ENCODE data around the gene LETM1. TPM values are rescaled to one million over a fixed set of nuclear protein-coding genes. Genes with fewer than 3 reads are reported as not detected.

LETM1 gene
- total and polyA plus RNA-seq, 2 of the 13 experiments (the other 11 are each of a cell fraction or from before 2014, with no cell fraction given), result 9.7 to 41.6 TPM

- Histone ChIP-seq H3K4me3 (replicated peaks in 1 of 3; ENCODE audit: insufficient read depth in 1 of 3, low read depth in 2 of 3, low read length in 3 of 3) (no peak overlapping the region), H3K9ac (ENCODE audit: insufficient read depth, low read depth, low read length) (no peak overlapping the region), H3K4me2 (ENCODE audit: low read depth, low read length) (no peak overlapping the region), H3K79me2 (ENCODE audit: insufficient read depth, low read length) (peaks cover 10% of the 10 kb centered on the region), H3K9me3 (ENCODE audit: low read length) (no peaks in the 10 kb centered on the region), H3K4me1 (ENCODE audit: insufficient read depth, low read length) (no peaks in the 10 kb centered on the region), H3K27ac (ENCODE audit: extremely low read length, insufficient read depth, low read length) (no peak overlapping the region), H3K36me3 (replicated peaks in 1 of 2; ENCODE audit: control insufficient read depth in 1 of 2, insufficient read depth in 2 of 2, low read length in 2 of 2) (peaks cover 34 to 72% of the 10 kb centered on the region in 2 experiments), H3K27me3 (ENCODE audit: control insufficient read depth in 1 of 2, insufficient read depth in 2 of 2, low read length in 2 of 2) (no peaks in the 10 kb centered on the region), H4K20me1 (ENCODE audit: insufficient read depth, low read length) (no peaks in the 10 kb centered on the region; the same call in 1 of the 2 replicates), H2AFZ (ENCODE audit: low read length) (no peak overlapping the region)
- ChIA-PET POLR2A (no interaction called here), CTCF (ENCODE audit: low intra/inter-chr PET ratio, low total read pairs) (no interaction called here)
- TF ChIP-seq KDM5B (CRISPR knock-in tag; IDR thresholded peaks at IDR 0.05; ENCODE audit: borderline replicate concordance), result no peak
- peak; percentile 4 for TF ChIP-seq AGO2 (optimal IDR thresholded peaks at IDR 0.05; ENCODE audit: low read depth, low read length)
- no peak for ATAC-seq
- in situ Hi-C loops (cut with HindIII; ENCODE audit: extremely low pct_ligation_motif_present, low pct_unique_long_range_greater_than_20kb) (no loop called here), intact Hi-C loops (cut with micrococcal nuclease; ENCODE audit: unreplicated experiment) (no loop called here)
- WGBS (ENCODE audit: low lambda C conversion rate), result 100% methylated on average over 5 of the region's 9 CpGs
- no peak for FAIRE-seq
- BruUV-seq (replicated peaks), result no TSS peak
- no peak for DNase-seq (ENCODE audit: low spot score)
These were observed 14.1 kb downstream of the LETM1 start for GRCh38 chr4:1841887-1842210.

GRCh38 chr4:1841201-1841886, 14.6 kb downstream of the LETM1 start:
- no peak for TF ChIP-seq MXD4 (CRISPR knock-in tag; IDR thresholded peaks at IDR 0.05)
- TF ChIP-seq ZNF598 (CRISPR knock-in tag; IDR thresholded peaks at IDR 0.05; ENCODE audit: borderline replicate concordance), result no peak
- no peak for TF ChIP-seq ZNF318 (CRISPR knock-in tag; IDR thresholded peaks at IDR 0.05)
- TF ChIP-seq, protein P1, sequence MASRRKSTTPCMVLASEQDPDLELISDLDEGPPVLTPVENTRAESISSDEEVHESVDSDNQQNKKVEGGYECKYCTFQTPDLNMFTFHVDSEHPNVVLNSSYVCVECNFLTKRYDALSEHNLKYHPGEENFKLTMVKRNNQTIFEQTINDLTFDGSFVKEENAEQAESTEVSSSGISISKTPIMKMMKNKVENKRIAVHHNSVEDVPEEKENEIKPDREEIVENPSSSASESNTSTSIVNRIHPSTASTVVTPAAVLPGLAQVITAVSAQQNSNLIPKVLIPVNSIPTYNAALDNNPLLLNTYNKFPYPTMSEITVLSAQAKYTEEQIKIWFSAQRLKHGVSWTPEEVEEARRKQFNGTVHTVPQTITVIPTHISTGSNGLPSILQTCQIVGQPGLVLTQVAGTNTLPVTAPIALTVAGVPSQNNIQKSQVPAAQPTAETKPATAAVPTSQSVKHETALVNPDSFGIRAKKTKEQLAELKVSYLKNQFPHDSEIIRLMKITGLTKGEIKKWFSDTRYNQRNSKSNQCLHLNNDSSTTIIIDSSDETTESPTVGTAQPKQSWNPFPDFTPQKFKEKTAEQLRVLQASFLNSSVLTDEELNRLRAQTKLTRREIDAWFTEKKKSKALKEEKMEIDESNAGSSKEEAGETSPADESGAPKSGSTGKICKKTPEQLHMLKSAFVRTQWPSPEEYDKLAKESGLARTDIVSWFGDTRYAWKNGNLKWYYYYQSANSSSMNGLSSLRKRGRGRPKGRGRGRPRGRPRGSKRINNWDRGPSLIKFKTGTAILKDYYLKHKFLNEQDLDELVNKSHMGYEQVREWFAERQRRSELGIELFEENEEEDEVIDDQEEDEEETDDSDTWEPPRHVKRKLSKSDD (CRISPR knock-in tag; IDR thresholded peaks at IDR 0.05; ENCODE audit: low read depth), result no peak
- Histone ChIP-seq H3K79me2 (ENCODE audit: insufficient read depth, low read length) (peaks cover 10% of the 10 kb centered on the region), H2AFZ (ENCODE audit: low read length) (no peak overlapping the region), H3K4me2 (ENCODE audit: low read depth, low read length) (no peak overlapping the region), H3K4me3 (replicated peaks in 1 of 3; ENCODE audit: insufficient read depth in 1 of 3, low read depth in 2 of 3, low read length in 3 of 3) (no peak overlapping the region), H3K9me3 (ENCODE audit: low read length) (no peaks in the 10 kb centered on the region), H3K9ac (ENCODE audit: insufficient read depth, low read depth, low read length) (no peak overlapping the region), H3K36me3 (replicated peaks in 1 of 2; ENCODE audit: control insufficient read depth in 1 of 2, insufficient read depth in 2 of 2, low read length in 2 of 2) (peaks cover 35 to 72% of the 10 kb centered on the region in 2 experiments), H4K20me1 (ENCODE audit: insufficient read depth, low read length) (no peaks in the 10 kb centered on the region; the same call in 1 of the 2 replicates), H3K27ac (ENCODE audit: extremely low read length, insufficient read depth, low read length) (no peak overlapping the region), H3K4me1 (ENCODE audit: insufficient read depth, low read length) (no peaks in the 10 kb centered on the region), H3K27me3 (ENCODE audit: control insufficient read depth in 1 of 2, insufficient read depth in 2 of 2, low read length in 2 of 2) (no peaks in the 10 kb centered on the region)
- ATAC-seq, result no peak
- in situ Hi-C loops (cut with HindIII; ENCODE audit: extremely low pct_ligation_motif_present, low pct_unique_long_range_greater_than_20kb) (no loop called here), intact Hi-C loops (cut with micrococcal nuclease; ENCODE audit: unreplicated experiment) (no loop called here)
- no peak for FAIRE-seq
- ChIA-PET CTCF (ENCODE audit: low intra/inter-chr PET ratio, low total read pairs) (no interaction called here), POLR2A (no interaction called here)
- DNase-seq (ENCODE audit: low spot score), result no peak
- 99% methylated on average over 18 of the region's 31 CpGs for WGBS (ENCODE audit: low lambda C conversion rate)
- BruUV-seq (replicated peaks), result no TSS peak
